A549 (cell line): ENCODE data around the gene TBR1.

ENCODE experiments used
- FOXS1 ChIP-seq: fragments of 250-450 bp; sonication (Bioruptor Pico); IDR thresholded peaks from 2 replicates; pipeline ENCODE4 v1.5.0; 2020; ENCODE audit warnings: mild to moderate bottlenecking, moderate library complexity
- TF ChIP-seq, protein P1 (sequence below): fragments of >200 bp; sonication (Bioruptor Twin); formaldehyde crosslinking; IDR thresholded peaks from 3 replicates; pipeline ENCODE4 v1.5.1; 2016

DNA sequence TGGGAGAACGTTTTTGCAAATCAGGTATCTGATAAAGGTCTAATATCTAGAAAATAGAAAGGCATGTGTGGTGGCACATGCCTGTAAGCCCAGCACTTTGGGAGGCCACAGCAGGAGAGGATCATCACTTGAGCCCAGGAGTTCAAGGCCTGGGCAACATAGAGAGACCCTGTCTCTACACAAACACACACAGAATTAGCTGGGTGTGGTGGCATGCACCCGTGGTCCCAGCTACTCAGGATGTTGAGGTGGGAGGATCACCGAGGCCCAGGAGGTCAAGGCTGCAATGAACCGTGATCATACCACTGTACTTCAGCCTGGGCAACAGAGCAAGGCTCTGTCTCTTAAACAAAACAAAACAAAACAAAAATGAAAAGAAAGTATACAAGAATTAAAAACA is 13.8 kb upstream of the TBR1 start:
- TF ChIP-seq, protein P1, sequence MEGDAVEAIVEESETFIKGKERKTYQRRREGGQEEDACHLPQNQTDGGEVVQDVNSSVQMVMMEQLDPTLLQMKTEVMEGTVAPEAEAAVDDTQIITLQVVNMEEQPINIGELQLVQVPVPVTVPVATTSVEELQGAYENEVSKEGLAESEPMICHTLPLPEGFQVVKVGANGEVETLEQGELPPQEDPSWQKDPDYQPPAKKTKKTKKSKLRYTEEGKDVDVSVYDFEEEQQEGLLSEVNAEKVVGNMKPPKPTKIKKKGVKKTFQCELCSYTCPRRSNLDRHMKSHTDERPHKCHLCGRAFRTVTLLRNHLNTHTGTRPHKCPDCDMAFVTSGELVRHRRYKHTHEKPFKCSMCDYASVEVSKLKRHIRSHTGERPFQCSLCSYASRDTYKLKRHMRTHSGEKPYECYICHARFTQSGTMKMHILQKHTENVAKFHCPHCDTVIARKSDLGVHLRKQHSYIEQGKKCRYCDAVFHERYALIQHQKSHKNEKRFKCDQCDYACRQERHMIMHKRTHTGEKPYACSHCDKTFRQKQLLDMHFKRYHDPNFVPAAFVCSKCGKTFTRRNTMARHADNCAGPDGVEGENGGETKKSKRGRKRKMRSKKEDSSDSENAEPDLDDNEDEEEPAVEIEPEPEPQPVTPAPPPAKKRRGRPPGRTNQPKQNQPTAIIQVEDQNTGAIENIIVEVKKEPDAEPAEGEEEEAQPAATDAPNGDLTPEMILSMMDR = no peak
- no peak for TF ChIP-seq FOXS1 (CRISPR knock-in tag)
